ENCODE results near the gene CYSRT1.

Gene CYSRT1

DNA sequence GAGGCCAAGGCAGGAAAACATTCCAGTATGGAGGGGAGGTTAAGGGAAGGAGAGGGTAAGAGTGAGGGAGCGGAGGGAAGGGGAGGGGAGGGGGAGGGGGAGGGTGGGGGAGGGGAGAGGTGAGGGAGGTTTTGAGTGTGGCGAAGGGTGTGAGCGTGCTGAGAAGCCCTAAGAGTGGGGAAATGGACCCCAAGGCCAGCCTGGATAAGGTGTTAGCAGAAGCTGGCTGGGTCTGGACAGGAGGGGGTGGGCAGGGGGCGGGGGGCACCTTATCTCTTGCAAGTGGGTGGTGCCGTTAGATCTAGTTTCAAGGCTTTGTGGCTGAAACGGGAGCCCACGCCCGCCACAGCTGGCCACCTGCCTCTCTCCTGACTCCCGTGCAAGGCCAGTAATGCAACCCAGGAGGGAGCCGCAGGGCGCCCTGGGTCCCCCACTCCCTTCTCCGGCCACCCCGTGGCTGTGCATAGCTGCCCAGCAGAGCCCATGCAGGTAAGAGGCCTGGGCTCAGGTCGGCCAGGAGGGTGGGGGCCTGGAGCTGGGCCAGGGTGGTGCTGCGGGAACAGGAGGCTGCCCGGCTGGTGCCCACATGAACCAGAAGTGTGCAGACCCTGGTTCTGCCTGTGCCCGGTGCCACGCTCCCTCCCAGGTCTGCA lies 3.0 kb downstream of the CYSRT1 start:
- no peak for TF ChIP-seq CTCF (IDR thresholded peaks at IDR 0.05; ENCODE audit: control extremely low read depth, extremely low read depth, low read depth, missing control alignments)
- ChIA-PET POLR2A (interaction anchor here (0.5 to 1.2 kb wide), 2 partner anchors 13 to 100 kb away, joined by 3 to 7 read pairs; partner anchors contain the start of gene TUBB4B), CTCF (interaction anchor here (0.7 to 6.9 kb wide), 26 partner anchors 9 to 437 kb away, joined by 3 to 92 read pairs (median 6); partner anchors contain the start of genes MAN1B1, SAPCD2, SSNA1 and TMEM141)
- no peak for DNase-seq (ENCODE audit: extremely low spot score)

DNA sequence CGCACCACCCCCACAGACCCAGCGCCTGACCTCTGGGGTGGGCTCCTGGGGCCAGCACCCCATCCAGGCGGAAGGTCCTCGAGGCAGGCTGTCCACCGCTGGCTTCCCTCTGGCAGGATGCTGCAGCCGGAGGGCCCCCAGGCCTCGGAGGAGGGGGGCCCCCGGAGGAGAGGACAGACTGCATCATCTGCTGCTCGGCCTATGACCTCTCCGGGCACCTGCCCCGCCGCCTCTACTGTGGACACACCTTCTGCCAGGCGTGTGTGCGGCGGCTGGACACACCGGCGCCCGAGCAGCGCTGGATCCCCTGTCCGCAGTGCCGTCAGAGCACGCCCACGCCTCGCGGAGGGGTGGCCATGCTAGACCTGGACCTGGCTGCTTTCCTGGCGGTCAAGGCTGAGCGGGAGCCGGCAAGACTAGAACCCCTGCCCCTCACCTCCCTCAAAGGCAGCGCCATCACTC lies 3.6 kb downstream of the CYSRT1 start:
- CTCF ChIA-PET, result interaction anchor here (1.4 to 6.9 kb wide), 14 partner anchors 9 to 193 kb away, joined by 3 to 92 read pairs (median 8); partner anchors contain the start of genes MAN1B1, SSNA1 and TUBB4B
- TF ChIP-seq CTCF (IDR thresholded peaks at IDR 0.05; ENCODE audit: control extremely low read depth, extremely low read depth, low read depth, missing control alignments), result no peak
- DNase-seq (ENCODE audit: extremely low spot score), result no peak
- POLR2A ChIA-PET, result no interaction called here

DNA sequence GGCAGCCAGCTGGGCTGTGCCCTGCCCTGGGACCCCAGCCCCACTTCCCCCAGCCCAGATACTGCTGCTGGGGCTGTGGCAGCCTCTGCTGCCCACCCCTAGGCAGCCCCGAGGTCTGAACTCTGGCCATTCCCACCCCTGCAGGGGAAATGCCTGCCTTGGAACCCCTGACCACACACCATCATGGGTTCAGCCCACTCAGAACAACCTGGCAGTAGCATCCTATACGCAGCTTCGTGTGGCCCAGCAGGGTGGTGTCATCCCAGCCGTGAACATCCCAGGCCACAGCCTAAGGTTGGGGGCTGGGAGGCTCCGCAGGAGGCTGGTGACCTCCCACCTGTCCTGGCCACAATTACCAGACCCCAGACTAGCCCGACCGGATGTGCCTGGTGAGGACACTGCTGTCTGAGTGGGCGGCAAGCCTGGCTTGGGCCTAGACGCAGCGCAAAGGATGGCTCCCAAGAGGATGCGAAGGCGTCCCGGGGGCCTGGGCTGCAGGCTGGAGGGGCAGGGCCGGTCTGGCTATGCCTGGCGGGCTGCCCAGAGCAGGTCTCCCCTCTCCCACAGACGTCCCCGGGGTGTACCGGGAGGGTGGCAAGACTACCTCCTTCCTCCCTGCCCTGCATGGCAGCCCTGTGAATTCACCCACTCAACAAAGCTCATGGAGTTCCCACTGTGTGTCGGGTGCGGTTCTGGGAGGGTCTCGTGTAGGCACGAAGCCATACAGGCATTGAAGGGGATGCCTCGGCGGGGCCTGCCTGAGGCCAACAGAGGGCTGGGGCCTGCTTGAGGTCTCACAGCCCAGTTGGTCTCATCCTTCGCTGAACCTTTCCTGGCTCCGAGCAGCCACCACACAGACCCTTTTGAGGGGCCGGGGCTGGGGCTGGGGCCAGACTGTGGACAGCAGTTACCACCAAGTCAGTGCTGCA lies 4.3 kb downstream of the CYSRT1 start:
- POLR2A ChIA-PET, result interaction anchor here (0.7 to 1.3 kb wide), 2 partner anchors 11 to 14 kb away, joined by 3 to 9 read pairs; partner anchors contain the start of gene TUBB4B
- TF ChIP-seq CTCF (IDR thresholded peaks at IDR 0.05; ENCODE audit: control extremely low read depth, extremely low read depth, low read depth, missing control alignments), result no peak

GRCh38 chr9:137229903-137230704 lies 5.1 kb downstream of the CYSRT1 start:
- DNase-seq (ENCODE audit: extremely low spot score), result no peak
- ChIA-PET POLR2A (interaction anchor here (0.7 to 1.3 kb wide), 2 partner anchors 11 to 13 kb away, joined by 3 to 9 read pairs; partner anchors contain the start of gene TUBB4B), CTCF (interaction anchor here (0.9 to 3.6 kb wide), 6 partner anchors 11 to 195 kb away, joined by 3 to 18 read pairs (median 4); partner anchors contain the start of genes SSNA1 and TUBB4B)
- TF ChIP-seq CTCF (IDR thresholded peaks at IDR 0.05; ENCODE audit: control extremely low read depth, extremely low read depth, low read depth, missing control alignments), result no peak

More for the DNA sequence above, 4.3 kb downstream of the CYSRT1 start:
- CTCF ChIA-PET, result interaction anchor here (0.9 to 3.6 kb wide), 5 partner anchors 12 to 194 kb away, joined by 3 to 18 read pairs (median 5); partner anchors contain the start of genes SSNA1 and TUBB4B
- DNase-seq (ENCODE audit: extremely low spot score), result no peak

GRCh38 chr9:137230705-137231371 lies 5.9 kb downstream of the CYSRT1 start, which contains the start of gene SLC34A3:
SLC34A3 (plus strand) TSS chr9:137230901; CDS start chr9:137231703, 802 bp downstream.
- POLR2A ChIA-PET, result interaction anchor here (1.1 kb wide), 1 partner anchor 10 kb away, joined by 4 read pairs; no protein-coding TSS in a partner anchor
- DNase-seq (ENCODE audit: extremely low spot score), result no peak
- CTCF ChIA-PET, result interaction anchor here (1.0 to 1.9 kb wide), 3 partner anchors 10 to 196 kb away, joined by 3 to 5 read pairs (median 4); partner anchors contain the start of gene TUBB4B
- TF ChIP-seq CTCF (IDR thresholded peaks at IDR 0.05; ENCODE audit: control extremely low read depth, extremely low read depth, low read depth, missing control alignments), result no peak
